T-helper 17 cell (primary cell): ENCODE measurements around the gene ZNF800. TPM values are rescaled to one million over a fixed set of nuclear protein-coding genes. Genes with fewer than 3 reads are reported as not detected.

Source experiments
- ATAC-seq: fragments of 150-1000 bp; cut with Tn5 transposase; 2 replicates; pipeline ENCODE4 v1.10.0; 2021; ENCODE audit warnings: mild to moderate bottlenecking, moderate library complexity
- DNase-seq, 3 donors: peaks; one replicate each; pipeline versions ENCODE4 v3.0.0 to v3.0.0-alpha.2; 2020 to 2021
- H3K9me3 ChIP-seq: one replicate; pipeline ENCODE4 v1.7.0; 2013; ENCODE audit warnings: low read length, mild to moderate bottlenecking; ENCODE audit not compliant: control insufficient read depth, poor library complexity, severe bottlenecking
- H3K27ac Mint-ChIP-seq: one replicate; pipeline ENCODE4 v1.8.0; 2022; ENCODE audit warnings: mild to moderate bottlenecking, moderate library complexity, mixed read lengths
- H3K27me3 Mint-ChIP-seq: one replicate; pipeline ENCODE4 v1.8.0; 2022; ENCODE audit warnings: mixed read lengths
- H3K36me3 Mint-ChIP-seq: one replicate; pipeline ENCODE4 v1.8.0; 2022; ENCODE audit warnings: low read depth, mixed read lengths
- H3K4me1 Mint-ChIP-seq: one replicate; pipeline ENCODE4 v1.8.0; 2022; ENCODE audit warnings: mild to moderate bottlenecking, mixed read lengths
- H3K4me3 Mint-ChIP-seq: one replicate; pipeline ENCODE4 v1.8.0; 2022; ENCODE audit warnings: mild to moderate bottlenecking, moderate library complexity, mixed read lengths
- total RNA-seq, 4 donors: library from RNA in 2 of 4; stranded (reverse) in 2 of 4; gene quantifications; one replicate each; pipeline ENCODE4 v1.2.3 and lab custom pipeline; 2022 to 2026

Gene ZNF800
- total RNA-seq, 2 donors from 2014 or later: 67.2 to 70.1 TPM

DNA sequence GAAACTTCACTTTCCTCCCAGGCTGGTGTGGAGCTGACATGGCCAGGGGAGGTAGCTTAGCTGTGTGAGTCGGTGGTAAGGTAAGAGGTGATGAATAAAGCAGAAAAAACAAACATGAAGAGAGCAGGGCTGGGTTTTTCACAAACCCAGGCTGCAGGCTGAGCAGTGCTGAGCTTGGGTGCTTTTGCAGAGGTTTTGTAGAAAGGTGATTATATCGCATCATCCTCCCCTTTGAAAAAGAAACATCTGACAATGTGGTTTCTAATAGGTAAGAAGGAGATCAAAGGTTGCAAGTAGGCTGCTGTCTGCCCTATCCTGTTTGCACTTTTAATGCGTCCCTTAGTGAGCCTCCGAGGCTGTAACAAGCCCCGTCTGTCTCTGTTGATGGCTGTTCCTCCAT lies 70.2 kb downstream of the ZNF800 start:
- ATAC-seq (peak; percentile 89), DNase-seq (peak in 1 of 3 donors; percentile 11)
- H3K4me3 Mint-ChIP-seq: peak overlapping the region; percentile 56
- peaks cover 9% of the 10 kb centered on the region for H3K27me3 Mint-ChIP-seq
- no peaks in the 10 kb centered on the region for H3K36me3 Mint-ChIP-seq
- peak overlapping the region; percentile 86 for H3K27ac Mint-ChIP-seq
- H3K4me1 Mint-ChIP-seq: peaks cover 19% of the 10 kb centered on the region
- no peaks in the 10 kb centered on the region for H3K9me3 ChIP-seq

DNA sequence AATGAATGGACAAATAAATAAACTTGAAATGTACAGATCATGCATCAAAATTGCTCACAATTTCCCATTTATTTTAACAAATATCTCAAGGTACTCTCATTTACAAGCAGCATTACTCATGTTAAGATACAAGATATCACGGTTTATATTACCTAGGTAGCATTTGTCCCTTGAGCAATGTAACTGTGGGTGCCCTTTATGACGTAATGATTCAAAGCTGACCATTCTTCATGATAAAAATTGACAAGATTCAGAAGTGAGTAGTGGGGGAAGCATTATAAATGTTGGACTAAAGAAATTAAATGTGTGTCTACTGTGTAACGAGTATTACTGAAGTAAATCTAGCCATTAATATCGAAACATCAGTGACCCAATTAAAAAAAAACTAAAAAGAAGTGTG lies 71.5 kb downstream of the ZNF800 start:
- no peaks in the 10 kb centered on the region for H3K36me3 Mint-ChIP-seq
- no peak for ATAC-seq
- peaks cover 6% of the 10 kb centered on the region for H3K27me3 Mint-ChIP-seq
- no peak for DNase-seq
- peaks cover 19% of the 10 kb centered on the region for H3K4me1 Mint-ChIP-seq
- H3K9me3 ChIP-seq: no peaks in the 10 kb centered on the region
- no peak overlapping the region for H3K4me3 Mint-ChIP-seq
- H3K27ac Mint-ChIP-seq: no peak overlapping the region

Other genes starting within 250 kb of the ZNF800 start
- not detected for gene GRM8, start 139.8 kb downstream of the ZNF800 start, total RNA-seq
- 10 to 100 TPM; 27.4 to 33.6 TPM for gene GCC1, start 192.9 kb upstream of the ZNF800 start, total RNA-seq
- 100 to 1,000 TPM in 1 of 2 donors, 10 to 100 TPM in 1; 95.5 to 105 TPM for gene ARF5, start 195.7 kb upstream of the ZNF800 start, total RNA-seq
- gene FSCN3, start 201.0 kb upstream of the ZNF800 start, total RNA-seq: 1 to 10 TPM; 2.5 to 3.4 TPM
- gene PAX4, start 225.4 kb upstream of the ZNF800 start, total RNA-seq: not detected